GM12878 (cell line): Measurements from ENCODE around the gene C8G. TPM values are rescaled to one million over a fixed set of nuclear protein-coding genes. Genes with fewer than 3 reads are reported as not detected.

Source experiments
- ATAC-seq: fragments of 200-7000 bp; cut with Tn5 transposase; 3 replicates; pipeline ENCODE4 v1.9.1; 2020; ENCODE audit warnings: mild to moderate bottlenecking, moderate library complexity
- BruUV-seq: library from RNA; stranded (reverse); fragments of 400-500 nt; replicated peaks from 2 replicates; lab custom pipeline; 2021; lab: Mats Ljungman, UMichigan
- CTCF ChIA-PET: fragments of 300-600 bp; sonication (Branson Sonifier 250); formaldehyde crosslinking; extraction: SDS; loops from one replicate; lab custom pipeline; 2021; ENCODE audit warnings: inconsistent platforms; lab: Yijun Ruan, JAX
- POLR2A ChIA-PET: fragments of 350-600 bp; formaldehyde crosslinking; extraction: SDS; loops from one replicate; lab custom pipeline; 2021; ENCODE audit warnings: inconsistent platforms; lab: Charles Lee
- RAD21 ChIA-PET: fragments of 300-600 bp; sonication (Branson Sonifier 250); formaldehyde crosslinking; loops from one replicate; lab custom pipeline; 2023; ENCODE audit warnings: antibody characterized with exemption; ENCODE audit not compliant: unreplicated experiment; lab: Charles Lee
- SMC1A ChIA-PET: fragments of 300-600 bp; sonication (Branson Sonifier 250); formaldehyde crosslinking; loops from one replicate; lab custom pipeline; 2023; ENCODE audit not compliant: unreplicated experiment, uncharacterized antibody; lab: Charles Lee
- DNase-seq: peaks from one replicate; pipeline ENCODE4 v3.0.0-alpha.2; 2011; ENCODE audit warnings: low read depth, low spot score
- FAIRE-seq: peaks from 3 replicates; lab custom pipeline; 2011; peaks lifted over from hg19 to GRCh38; lab: Jason Lieb, UNC
- H2AFZ ChIP-seq: 2 replicates; pipeline ENCODE4 v1.6.0; 2011; ENCODE audit warnings: low read depth, low read length, control low read depth; ENCODE audit not compliant: control insufficient read depth
- H3K27ac ChIP-seq: 2 replicates; pipeline ENCODE4 v1.5.1; 2011; ENCODE audit warnings: control low read depth; ENCODE audit not compliant: control insufficient read depth, insufficient read depth
- H3K27me3 ChIP-seq, 2 experiments: replicated peaks in 1 of 2; 2 replicates each; pipeline versions ENCODE4 v1.6.0 to v1.6.1; 2011; ENCODE audit warnings: low read length in 1 of 2; ENCODE audit not compliant: control insufficient read depth in 2 of 2, insufficient read depth in 2 of 2
- H3K36me3 ChIP-seq, 2 experiments: 2 replicates each; pipeline ENCODE4 v1.5.1; 2011; ENCODE audit warnings: low read length in 1 of 2; ENCODE audit not compliant: control insufficient read depth in 2 of 2, insufficient read depth in 2 of 2
- H3K4me1 ChIP-seq: 2 replicates; pipeline ENCODE4 v1.6.1; 2011; ENCODE audit warnings: mild to moderate bottlenecking, low read length, moderate library complexity, mixed read lengths; ENCODE audit not compliant: control insufficient read depth, insufficient read depth
- H3K4me2 ChIP-seq: 2 replicates; pipeline ENCODE4 v1.6.0; 2011; ENCODE audit warnings: control low read depth; ENCODE audit not compliant: control insufficient read depth, insufficient read depth
- H3K4me3 ChIP-seq: fragments of 200-600 bp; sonication (generic); 2 replicates; pipeline ENCODE4 v1.5.1; 2016
- H3K79me2 ChIP-seq: 2 replicates; pipeline ENCODE4 v1.6.0; 2011; ENCODE audit warnings: low read length; ENCODE audit not compliant: control insufficient read depth, insufficient read depth
- H3K9ac ChIP-seq: 2 replicates; pipeline ENCODE4 v1.8.0; 2011; ENCODE audit warnings: low read length, control low read depth, mixed read lengths; ENCODE audit not compliant: control insufficient read depth, insufficient read depth
- H3K9me3 ChIP-seq: replicated peaks from 3 replicates; pipeline ENCODE4 v1.5.1; 2011; ENCODE audit warnings: mild to moderate bottlenecking, low read length; ENCODE audit not compliant: control insufficient read depth, insufficient read depth
- H4K20me1 ChIP-seq: 2 replicates; pipeline ENCODE4 v1.6.0; 2011; ENCODE audit not compliant: control insufficient read depth, insufficient read depth
- ATF3 ChIP-seq: IDR thresholded peaks from 2 replicates; pipeline ENCODE4 v1.6.1; 2011; ENCODE audit warnings: low read depth, mild to moderate bottlenecking, low read length, moderate library complexity, borderline replicate concordance; ENCODE audit errors: extremely low read depth
- CTCF ChIP-seq, 3 experiments: IDR thresholded peaks in 2 of 3; conservative IDR thresholded peaks in 1 of 3; 2 replicates each; pipeline ENCODE4 v1.5.1; 2011; ENCODE audit warnings: low read depth in 3 of 3, low read length in 3 of 3, mild to moderate bottlenecking in 3 of 3, control low read depth in 2 of 3, moderate library complexity in 2 of 3, inconsistent platforms in 1 of 3, mixed read lengths in 1 of 3; ENCODE audit not compliant: control insufficient read depth in 2 of 3, insufficient read depth in 1 of 3; ENCODE audit errors: extremely low read depth in 1 of 3
- EED ChIP-seq: sonication (generic); IDR thresholded peaks from 2 replicates; pipeline ENCODE4 v1.6.1; 2016; ENCODE audit warnings: antibody characterized with exemption, low read depth
- EZH2 ChIP-seq: IDR thresholded peaks from 2 replicates; pipeline ENCODE4 v1.6.1; 2012; ENCODE audit warnings: low read depth, mild to moderate bottlenecking, control low read depth, inconsistent platforms, low read length, borderline replicate concordance; ENCODE audit not compliant: control insufficient read depth
- HDAC6 ChIP-seq: fragments of 200-600 bp; sonication (generic); IDR thresholded peaks from one replicate; pipeline ENCODE4 v1.8.0; 2017; ENCODE audit warnings: antibody characterized with exemption; ENCODE audit not compliant: unreplicated experiment
- JUNB ChIP-seq: IDR thresholded peaks from 2 replicates; pipeline ENCODE4 v1.6.1; 2016; ENCODE audit warnings: antibody characterized with exemption, mild to moderate bottlenecking
- NFYA ChIP-seq: IDR thresholded peaks from 2 replicates; pipeline ENCODE4 v1.6.1; 2011; ENCODE audit warnings: low read depth, mild to moderate bottlenecking, low read length, improper control_type of control experiment, borderline replicate concordance
- NR2C2 ChIP-seq: IDR thresholded peaks from 2 replicates; pipeline ENCODE4 v1.6.1; 2011; ENCODE audit warnings: borderline replicate concordance, low read depth; ENCODE audit not compliant: control insufficient read depth, insufficient read length
- STAT1 ChIP-seq: fragments of 450-650 bp; conservative IDR thresholded peaks from 2 replicates; pipeline ENCODE4 v1.6.1; 2014; ENCODE audit warnings: antibody characterized with exemption, mild to moderate bottlenecking
- WGBS: methylation state at CpG from one replicate; pipeline ENCODE4 v1.1.6; 2016; ENCODE audit warnings: low lambda C conversion rate; ENCODE audit not compliant: insufficient replicate concordance, insufficient coverage; ENCODE audit errors: missing lambda C conversion rate; 5-methylcytosine and 5-hydroxymethylcytosine counted together
- in situ Hi-C: fragments of 300-500 bp; cut with MboI; formaldehyde crosslinking; loops from 9 replicates; pipeline ENCODE4 v1.14.3; 2018; ENCODE audit warnings: mixed read lengths
- intact Hi-C: fragments of 100-400 bp; cut with micrococcal nuclease; formaldehyde crosslinking; loops from one replicate; pipeline ENCODE4 v1.14.2; 2022; ENCODE audit not compliant: unreplicated experiment
- polyA plus RNA-seq, 11 experiments: library from polyadenylated mRNA; depleted of rRNA in 4 of 11; unstranded in 6 of 11; stranded (reverse) in 5 of 11; fragments of >200 nt; fragmentation: Nextera tagmentation in 4 of 11; fragmentation: Illumina TruSeq in 1 of 11; extraction: Ambion mirVana in 4 of 11; extraction: Trizol in 1 of 11; gene quantifications; 1 replicate in 1 of 11; 2 replicates in 10 of 11; pipeline versions ENCODE4 v1.2.1 to v1.2.3, GENCODE V29; 2011 to 2016; ENCODE audit warnings: inconsistent platforms in 2 of 11, missing spikeins in 2 of 11, low read depth in 1 of 11
- total RNA-seq, 4 experiments: library from RNA; depleted of rRNA in 3 of 4; stranded (reverse); fragments of >200 nt in 3 of 4; fragmentation: Illumina TruSeq in 1 of 4; extraction: Trizol in 1 of 4; gene quantifications; 2 replicates each; pipeline versions ENCODE4 v1.2.1 to v1.2.3, GENCODE V29; 2013 to 2021
- TF ChIP-seq, protein P1 (sequence below): IDR thresholded peaks from 2 replicates; pipeline ENCODE4 v1.6.1; 2012; ENCODE audit warnings: low read depth, low read length, improper control_type of control experiment
- TF ChIP-seq, protein P2 (sequence below): fragments of 450-650 bp; conservative IDR thresholded peaks from 2 replicates; pipeline ENCODE4 v1.6.1; 2017; ENCODE audit warnings: mild to moderate bottlenecking, moderate library complexity

C8G gene
- total and polyA plus RNA-seq, 10 of the 15 experiments (the other 5 are each of a cell fraction or from before 2014, with no cell fraction given) = 0.26 to 0.69 (median 0.50) TPM; not detected in 7

DNA sequence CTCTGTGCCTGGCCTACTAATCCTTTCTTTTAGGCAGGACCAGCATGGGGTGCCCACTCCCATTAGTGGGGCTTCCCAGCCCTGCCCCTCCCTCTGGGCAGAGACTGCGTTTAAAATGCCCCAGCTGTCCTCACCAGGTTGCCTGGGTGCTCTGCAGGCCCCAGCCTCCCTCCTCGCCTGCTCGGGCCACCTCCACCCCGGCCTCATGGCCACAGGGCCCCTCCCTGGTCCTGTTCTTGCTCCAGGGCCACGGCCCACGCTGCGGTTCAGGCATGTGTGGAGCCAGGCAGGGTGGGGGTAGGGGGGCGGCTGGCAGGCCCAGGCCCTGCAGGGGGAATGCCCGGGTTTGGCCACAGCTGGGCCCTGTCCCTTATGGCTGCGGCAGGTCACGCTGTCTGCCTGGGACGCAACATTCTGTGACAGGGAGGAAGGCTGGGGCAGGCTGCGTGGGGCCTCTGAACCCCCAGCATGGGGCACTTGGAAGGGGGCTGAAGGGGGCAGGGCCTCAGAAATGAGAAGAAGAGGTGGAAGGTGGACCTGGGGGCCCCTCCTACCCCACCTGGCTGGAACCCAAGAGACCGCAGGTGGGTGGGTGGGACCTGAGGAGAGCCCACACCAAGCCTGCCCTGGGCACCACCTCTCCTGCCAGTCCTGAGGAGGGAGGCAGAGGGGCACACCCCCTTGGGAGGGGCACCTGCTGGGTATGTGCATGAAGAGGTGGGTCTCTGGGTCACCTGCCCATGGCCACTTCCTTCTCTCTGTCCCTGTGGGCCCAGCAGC is 6.7 kb downstream of the C8G start, which contains the start of gene LCN12:
Gene LCN12 (plus strand): TSS at position 733 of the 780 bp plus-strand sequence. CDS start 55 bp downstream, outside the sequence.
- no peak within 1 kb of the TSS for H3K4me3 ChIP-seq
- H3K9ac ChIP-seq = no peak within 1 kb of the TSS
- ChIA-PET POLR2A (interaction anchor here (0.6 kb wide), 1 partner anchor 271 kb away, joined by 3 read pairs; no protein-coding TSS in a partner anchor), SMC1A (interaction anchor here (1.1 to 1.5 kb wide), 3 partner anchors 48 to 83 kb away, joined by 3 to 8 read pairs (median 4); no protein-coding TSS in a partner anchor), CTCF (interaction anchor here (0.7 to 1.3 kb wide), 4 partner anchors 15 to 276 kb away, joined by 3 to 10 read pairs (median 4); partner anchors contain the start of gene RNF224), RAD21 (no interaction called here)
- H2AFZ ChIP-seq = no peak within 1 kb of the TSS
- DNase-seq = no peak
- in situ Hi-C loops = no loop called here
- no peaks in the 10 kb centered on the region for H3K27me3 ChIP-seq
- intact Hi-C loops = no loop called here
- 44% methylated on average over 13 of the region's 14 CpGs for WGBS
- peaks cover 6% of the 10 kb centered on the region; the same call in 1 of the 2 replicates for H3K4me1 ChIP-seq
- no peak for TF ChIP-seq EZH2
- TF ChIP-seq, protein P1, sequence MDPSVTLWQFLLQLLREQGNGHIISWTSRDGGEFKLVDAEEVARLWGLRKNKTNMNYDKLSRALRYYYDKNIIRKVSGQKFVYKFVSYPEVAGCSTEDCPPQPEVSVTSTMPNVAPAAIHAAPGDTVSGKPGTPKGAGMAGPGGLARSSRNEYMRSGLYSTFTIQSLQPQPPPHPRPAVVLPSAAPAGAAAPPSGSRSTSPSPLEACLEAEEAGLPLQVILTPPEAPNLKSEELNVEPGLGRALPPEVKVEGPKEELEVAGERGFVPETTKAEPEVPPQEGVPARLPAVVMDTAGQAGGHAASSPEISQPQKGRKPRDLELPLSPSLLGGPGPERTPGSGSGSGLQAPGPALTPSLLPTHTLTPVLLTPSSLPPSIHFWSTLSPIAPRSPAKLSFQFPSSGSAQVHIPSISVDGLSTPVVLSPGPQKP = no peak
- TF ChIP-seq HDAC6 = no peak
- no peak for TF ChIP-seq CTCF (IDR thresholded peaks at IDR 0.05 in 2 of 3, conservative IDR thresholded peaks at IDR 0.05 in 1 of 3; ENCODE audit: control insufficient read depth in 2 of 3, extremely low read depth in 1 of 3, insufficient read depth in 1 of 3, low read depth in 3 of 3, low read length in 3 of 3)
- TF ChIP-seq, protein P2, sequence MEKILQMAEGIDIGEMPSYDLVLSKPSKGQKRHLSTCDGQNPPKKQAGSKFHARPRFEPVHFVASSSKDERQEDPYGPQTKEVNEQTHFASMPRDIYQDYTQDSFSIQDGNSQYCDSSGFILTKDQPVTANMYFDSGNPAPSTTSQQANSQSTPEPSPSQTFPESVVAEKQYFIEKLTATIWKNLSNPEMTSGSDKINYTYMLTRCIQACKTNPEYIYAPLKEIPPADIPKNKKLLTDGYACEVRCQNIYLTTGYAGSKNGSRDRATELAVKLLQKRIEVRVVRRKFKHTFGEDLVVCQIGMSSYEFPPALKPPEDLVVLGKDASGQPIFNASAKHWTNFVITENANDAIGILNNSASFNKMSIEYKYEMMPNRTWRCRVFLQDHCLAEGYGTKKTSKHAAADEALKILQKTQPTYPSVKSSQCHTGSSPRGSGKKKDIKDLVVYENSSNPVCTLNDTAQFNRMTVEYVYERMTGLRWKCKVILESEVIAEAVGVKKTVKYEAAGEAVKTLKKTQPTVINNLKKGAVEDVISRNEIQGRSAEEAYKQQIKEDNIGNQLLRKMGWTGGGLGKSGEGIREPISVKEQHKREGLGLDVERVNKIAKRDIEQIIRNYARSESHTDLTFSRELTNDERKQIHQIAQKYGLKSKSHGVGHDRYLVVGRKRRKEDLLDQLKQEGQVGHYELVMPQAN = no peak
- TF ChIP-seq NFYA = no peak
- no peak for TF ChIP-seq STAT1
- TF ChIP-seq NR2C2 = no peak
- TF ChIP-seq JUNB = no peak
- no peak for TF ChIP-seq ATF3
- TF ChIP-seq EED = no peak
- no peaks in the 10 kb centered on the region for H3K9me3 ChIP-seq
- no peaks in the 10 kb centered on the region for H3K79me2 ChIP-seq
- ATAC-seq = no peak
- H3K36me3 ChIP-seq = no peaks in the 10 kb centered on the region
- no peak within 1 kb of the TSS for H3K27ac ChIP-seq
- H3K4me2 ChIP-seq = no peak within 1 kb of the TSS
- no TSS peak for BruUV-seq
- H4K20me1 ChIP-seq = no peaks in the 10 kb centered on the region
- FAIRE-seq = no peak
